IMR-90 (cell line): ENCODE measurements around the gene MRPS22. TPM values are rescaled to one million over a fixed set of nuclear protein-coding genes. Genes with fewer than 3 reads are reported as not detected.

Experiments used
- ATAC-seq: fragments of 200-7000 bp; cut with Tn5 transposase; 2 replicates; pipeline ENCODE4 v1.9.1; 2020; ENCODE audit warnings: low read depth, mild to moderate bottlenecking, moderate library complexity
- BruUV-seq: library from RNA; stranded (reverse); fragments of 400-500 nt; replicated peaks from 2 replicates; lab custom pipeline; 2021; lab: Mats Ljungman, UMichigan
- CTCF ChIA-PET: fragments of 300-600 bp; formaldehyde crosslinking; extraction: SDS; loops from one replicate; lab custom pipeline; 2021; ENCODE audit warnings: antibody characterized with exemption; lab: Yijun Ruan, JAX
- POLR2A ChIA-PET: fragments of 300-600 bp; sonication (Branson Sonifier 250); formaldehyde crosslinking; loops from one replicate; lab custom pipeline; 2022; ENCODE audit warnings: antibody characterized with exemption; ENCODE audit not compliant: unreplicated experiment; lab: Charles Lee
- DNase-seq: peaks from one replicate; pipeline ENCODE4 v3.0.0; 2013
- H2AFZ ChIP-seq: replicated peaks from 2 replicates; pipeline ENCODE3; 2013; ENCODE audit warnings: low read length, mild to moderate bottlenecking; ENCODE audit not compliant: poor library complexity
- H2AK5ac ChIP-seq: 2 replicates; pipeline ENCODE4 v1.6.1; 2013; ENCODE audit warnings: low read depth, low read length, inconsistent platforms
- H2AK9ac ChIP-seq: replicated peaks from 2 replicates; pipeline ENCODE3; 2013; ENCODE audit warnings: mild to moderate bottlenecking, low read depth, low read length, moderate library complexity; ENCODE audit not compliant: poor library complexity
- H2BK120ac ChIP-seq: 2 replicates; pipeline ENCODE4 v1.6.1; 2013; ENCODE audit warnings: low read depth, low read length, inconsistent platforms
- H2BK15ac ChIP-seq: 3 replicates; pipeline ENCODE4 v1.6.1; 2013; ENCODE audit warnings: low read depth, low read length, inconsistent platforms
- H2BK20ac ChIP-seq: 2 replicates; pipeline ENCODE4 v1.6.1; 2013; ENCODE audit warnings: low read depth, mild to moderate bottlenecking, inconsistent platforms, low read length, moderate library complexity
- H2BK5ac ChIP-seq: 2 replicates; pipeline ENCODE4 v1.6.1; 2013; ENCODE audit warnings: mild to moderate bottlenecking, low read depth, low read length, inconsistent platforms; ENCODE audit not compliant: poor library complexity, severe bottlenecking
- H3K14ac ChIP-seq: replicated peaks from 2 replicates; pipeline ENCODE4 v1.6.1; 2013; ENCODE audit warnings: low read depth, low read length, inconsistent platforms
- H3K18ac ChIP-seq: 2 replicates; pipeline ENCODE4 v1.6.1; 2013; ENCODE audit warnings: low read depth, low read length, control low read depth
- H3K23ac ChIP-seq: 2 replicates; pipeline ENCODE4 v1.6.1; 2013; ENCODE audit warnings: low read depth, low read length, inconsistent platforms
- H3K27ac ChIP-seq: 2 replicates; pipeline ENCODE4 v1.5.1; 2013; ENCODE audit warnings: mild to moderate bottlenecking, control low read depth, low read length; ENCODE audit not compliant: insufficient read depth
- H3K27me3 ChIP-seq: 2 replicates; pipeline ENCODE4 v1.6.1; 2013; ENCODE audit warnings: low read length; ENCODE audit not compliant: control insufficient read depth, insufficient read depth
- H3K36me3 ChIP-seq: 2 replicates; pipeline ENCODE4 v1.6.1; 2013; ENCODE audit warnings: low read length, mixed read lengths; ENCODE audit not compliant: control insufficient read depth, insufficient read depth
- H3K4ac ChIP-seq: 2 replicates; pipeline ENCODE4 v1.6.1; 2013; ENCODE audit warnings: low read depth, low read length, inconsistent platforms
- H3K4me1 ChIP-seq: 2 replicates; pipeline ENCODE4 v1.6.1; 2013; ENCODE audit warnings: low read length, mixed read lengths; ENCODE audit not compliant: control insufficient read depth, insufficient read depth
- H3K4me2 ChIP-seq: 2 replicates; pipeline ENCODE4 v1.6.1; 2013; ENCODE audit warnings: low read depth, mild to moderate bottlenecking, control low read depth, low read length, moderate library complexity
- H3K4me3 ChIP-seq: 2 replicates; pipeline ENCODE4 v1.5.1; 2013; ENCODE audit warnings: low read depth, mild to moderate bottlenecking, control low read depth, low read length, moderate library complexity; ENCODE audit not compliant: insufficient read depth
- H3K56ac ChIP-seq: 2 replicates; pipeline ENCODE4 v1.6.1; 2013; ENCODE audit warnings: low read length, inconsistent platforms; ENCODE audit not compliant: insufficient read depth; ENCODE audit errors: extremely low read depth
- H3K79me1 ChIP-seq, 2 experiments: 2 replicates each; pipeline ENCODE4 v1.6.1; 2013; ENCODE audit warnings: low read length in 2 of 2, inconsistent platforms in 1 of 2, low read depth in 1 of 2
- H3K9ac ChIP-seq: 2 replicates; pipeline ENCODE4 v1.6.1; 2013; ENCODE audit warnings: low read depth, low read length, control low read depth
- H3K9me1 ChIP-seq: 2 replicates; pipeline ENCODE4 v1.6.1; 2013; ENCODE audit warnings: low read length, inconsistent platforms; ENCODE audit not compliant: insufficient read depth
- H3K9me3 ChIP-seq: 2 replicates; pipeline ENCODE4 v1.6.1; 2013; ENCODE audit warnings: low read length; ENCODE audit not compliant: control insufficient read depth, insufficient read depth
- H4K20me1 ChIP-seq: 2 replicates; pipeline ENCODE4 v1.6.1; 2013; ENCODE audit warnings: low read length, inconsistent platforms; ENCODE audit not compliant: insufficient read depth
- H4K5ac ChIP-seq: 2 replicates; pipeline ENCODE4 v1.6.1; 2013; ENCODE audit warnings: mild to moderate bottlenecking, low read depth, low read length, control low read depth
- H4K8ac ChIP-seq, 2 experiments: 2 replicates each; pipeline ENCODE4 v1.6.1; 2013; ENCODE audit warnings: low read depth in 2 of 2, low read length in 2 of 2, control low read depth in 1 of 2, inconsistent platforms in 1 of 2
- H4K91ac ChIP-seq: 2 replicates; pipeline ENCODE4 v1.6.1; 2013; ENCODE audit warnings: low read depth, low read length, inconsistent platforms; ENCODE audit not compliant: insufficient read depth
- WGBS, 2 experiments: methylation state at CpG; one replicate each; pipeline versions ENCODE4 v1.1.5 to v1.1.7; 2013; ENCODE audit warnings: missing lambda C conversion rate in 2 of 2; ENCODE audit not compliant: insufficient read length in 1 of 2; ENCODE audit errors: extremely low coverage in 2 of 2; 5-methylcytosine and 5-hydroxymethylcytosine counted together
- dilution Hi-C: fragments of 300-500 bp; cut with HindIII; formaldehyde crosslinking; loops from one replicate; pipeline ENCODE4 v1.14.3; 2018; ENCODE audit warnings: low sequenced_read_pairs; ENCODE audit not compliant: unreplicated experiment
- in situ Hi-C: fragments of 300-500 bp; cut with MboI; formaldehyde crosslinking; loops from 3 replicates; pipeline ENCODE4 v1.14.3; 2019; ENCODE audit warnings: low sequenced_read_pairs, inconsistent platforms, mixed read lengths
- intact Hi-C: fragments of 100-400 bp; cut with micrococcal nuclease; formaldehyde crosslinking; loops from 2 replicates; pipeline ENCODE4 v1.10.0; 2022
- polyA plus RNA-seq, 3 experiments: library from polyadenylated mRNA; depleted of rRNA; stranded (reverse); fragments of >200 nt; gene quantifications; 2 replicates each; pipeline ENCODE4 v1.2.3, GENCODE V29; 2012; ENCODE audit warnings: low replicate concordance in 1 of 3
- total RNA-seq: library from RNA; depleted of rRNA; stranded (reverse); fragments of >200 nt; gene quantifications from 2 replicates; pipeline ENCODE4 v1.2.3, GENCODE V29; 2012
- TF ChIP-seq, protein P1 (sequence below): fragments of 150-350 bp; IDR thresholded peaks from 2 replicates; pipeline ENCODE4 v1.6.1; 2017; ENCODE audit warnings: mild to moderate bottlenecking, antibody characterized with exemption, low read length, low read depth
- TF ChIP-seq, protein P2 (sequence below): conservative IDR thresholded peaks from 2 replicates; pipeline ENCODE4 v1.5.1; 2012; ENCODE audit warnings: mild to moderate bottlenecking, low read depth, low read length, improper control_type of control experiment

Gene MRPS22
- total and polyA plus RNA-seq, 2 of the 4 experiments (the other 2 are of a cell fraction), result 54.5 to 72.4 TPM

DNA sequence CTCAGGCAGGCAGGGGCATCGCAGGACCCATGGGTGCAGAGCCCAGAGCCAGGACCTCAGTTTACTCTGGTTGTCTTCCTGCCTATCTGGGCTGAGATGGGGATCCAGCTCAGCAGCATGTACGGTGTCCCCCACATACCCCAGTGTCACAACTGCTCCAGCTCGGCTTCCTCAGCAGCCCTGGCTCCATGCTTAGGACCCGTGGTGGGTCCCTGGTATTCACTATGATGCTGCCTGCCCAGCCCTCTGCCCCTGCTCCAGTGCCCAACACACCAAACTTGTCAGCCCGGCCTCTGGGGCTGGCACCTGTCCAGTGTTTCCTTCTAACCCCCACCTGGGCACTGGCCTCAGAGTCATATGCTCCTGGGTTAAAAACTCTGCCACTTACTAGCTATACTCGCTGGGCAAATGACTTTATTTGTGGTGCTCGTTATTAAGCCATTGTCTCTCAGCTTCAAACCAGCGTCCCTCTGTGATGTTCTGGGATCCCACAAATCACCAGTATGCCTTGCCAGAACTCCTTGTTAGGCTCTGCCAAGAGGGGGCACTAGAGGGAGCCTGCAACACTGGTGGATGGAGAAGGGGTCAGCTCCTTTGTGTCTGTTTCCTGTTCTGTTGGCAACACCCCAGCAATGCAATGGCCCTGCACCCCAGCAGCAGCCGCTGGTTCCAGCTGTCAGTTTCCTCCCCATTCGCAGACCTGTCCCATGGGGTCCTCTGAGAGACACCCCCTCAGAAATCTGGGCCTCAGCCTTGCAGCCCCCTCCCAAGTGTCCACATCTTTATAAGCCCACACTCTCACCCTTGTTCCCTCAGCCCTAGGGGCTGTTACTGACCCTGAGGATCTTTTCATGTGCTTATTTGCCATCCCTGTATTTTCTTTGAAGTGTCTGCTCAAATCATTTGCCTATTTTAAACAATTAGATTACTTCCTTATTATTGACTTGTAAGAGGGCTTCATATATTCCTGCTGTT lies 24.1 kb upstream of the MRPS22 start:
- Histone ChIP-seq H4K20me1 (no peaks in the 10 kb centered on the region), H2BK120ac (peak overlapping the region; percentile 50), H3K23ac (no peak overlapping the region), H3K9me1 (peaks cover 2% of the 10 kb centered on the region; the same call in 1 of the 2 replicates), H3K27me3 (peaks cover 3% of the 10 kb centered on the region), H3K9me3 (no peaks in the 10 kb centered on the region), H2AFZ (peak overlapping the region; percentile 26), H4K5ac (no peak overlapping the region), H3K36me3 (no peaks in the 10 kb centered on the region), H3K18ac (no peak overlapping the region), H3K4me1 (no peaks in the 10 kb centered on the region), H4K91ac (no peak overlapping the region; the same call in 1 of the 2 replicates), H4K8ac (0 out of 4 replicates have a peak overlapping the region, but pooled peaks of 1 of the 2 experiments have one; percentile 20), H2BK15ac (no peak overlapping the region; the same call in 2 of the 3 replicates), H3K4ac (peak overlapping the region; percentile 22; the same call in 1 of the 2 replicates), H3K14ac (no peak overlapping the region), H3K56ac (no peak overlapping the region), H3K9ac (no peak overlapping the region), H3K79me1 (no peaks in the 10 kb centered on the region), H2AK5ac (peak overlapping the region; percentile 20; the same call in 1 of the 2 replicates), H2BK20ac (peak overlapping the region; percentile 3; the same call in 1 of the 2 replicates), H2BK5ac (no peak overlapping the region), H3K27ac (no peak overlapping the region), H2AK9ac (no peak overlapping the region), H3K4me3 (no peak overlapping the region), H3K4me2 (no peak overlapping the region)
- BruUV-seq, result no TSS peak
- ATAC-seq (no peak), DNase-seq (no peak)
- dilution Hi-C loops, result no loop called here
- TF ChIP-seq, protein P1, sequence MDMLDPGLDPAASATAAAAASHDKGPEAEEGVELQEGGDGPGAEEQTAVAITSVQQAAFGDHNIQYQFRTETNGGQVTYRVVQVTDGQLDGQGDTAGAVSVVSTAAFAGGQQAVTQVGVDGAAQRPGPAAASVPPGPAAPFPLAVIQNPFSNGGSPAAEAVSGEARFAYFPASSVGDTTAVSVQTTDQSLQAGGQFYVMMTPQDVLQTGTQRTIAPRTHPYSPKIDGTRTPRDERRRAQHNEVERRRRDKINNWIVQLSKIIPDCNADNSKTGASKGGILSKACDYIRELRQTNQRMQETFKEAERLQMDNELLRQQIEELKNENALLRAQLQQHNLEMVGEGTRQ, result no peak
- TF ChIP-seq, protein P2, sequence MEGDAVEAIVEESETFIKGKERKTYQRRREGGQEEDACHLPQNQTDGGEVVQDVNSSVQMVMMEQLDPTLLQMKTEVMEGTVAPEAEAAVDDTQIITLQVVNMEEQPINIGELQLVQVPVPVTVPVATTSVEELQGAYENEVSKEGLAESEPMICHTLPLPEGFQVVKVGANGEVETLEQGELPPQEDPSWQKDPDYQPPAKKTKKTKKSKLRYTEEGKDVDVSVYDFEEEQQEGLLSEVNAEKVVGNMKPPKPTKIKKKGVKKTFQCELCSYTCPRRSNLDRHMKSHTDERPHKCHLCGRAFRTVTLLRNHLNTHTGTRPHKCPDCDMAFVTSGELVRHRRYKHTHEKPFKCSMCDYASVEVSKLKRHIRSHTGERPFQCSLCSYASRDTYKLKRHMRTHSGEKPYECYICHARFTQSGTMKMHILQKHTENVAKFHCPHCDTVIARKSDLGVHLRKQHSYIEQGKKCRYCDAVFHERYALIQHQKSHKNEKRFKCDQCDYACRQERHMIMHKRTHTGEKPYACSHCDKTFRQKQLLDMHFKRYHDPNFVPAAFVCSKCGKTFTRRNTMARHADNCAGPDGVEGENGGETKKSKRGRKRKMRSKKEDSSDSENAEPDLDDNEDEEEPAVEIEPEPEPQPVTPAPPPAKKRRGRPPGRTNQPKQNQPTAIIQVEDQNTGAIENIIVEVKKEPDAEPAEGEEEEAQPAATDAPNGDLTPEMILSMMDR, result peak; percentile 25; the same call in 1 of the 2 replicates
- intact Hi-C loops, result loop anchor here (10.0 kb wide), 2 partner anchors 75 to 625 kb away; no protein-coding TSS in a partner anchor
- ChIA-PET POLR2A (interaction anchor here (0.7 kb wide), 1 partner anchor 9 kb away, joined by 3 read pairs; no protein-coding TSS in a partner anchor), CTCF (interaction anchor here (0.6 to 3.0 kb wide), 6 partner anchors 9 to 207 kb away, joined by 3 to 11 read pairs (median 6); no protein-coding TSS in a partner anchor)
- in situ Hi-C loops, result loop anchor here (10.0 kb wide), 1 partner anchor 195 kb away; no protein-coding TSS in a partner anchor
- WGBS, 2 experiments, result 70% methylated on average over 4 of the region's 10 CpGs; no CpG with 5 or more reads in 1 of the 2 experiments
